GM19023 (cell line): ENCODE data around the gene ZBED4.
"Not testable (repeated sequence)": the region's sequence is repeated elsewhere in the genome, so short reads cannot be mapped to it uniquely, and the experiment has no call there.

Source experiments
- ATAC-seq: cut with Tn5 transposase; IDR thresholded peaks from one replicate; pipeline ENCODE4 v1.9.1; 2021; ENCODE audit warnings: mild to moderate bottlenecking, moderate library complexity; ENCODE audit not compliant: unreplicated experiment

Gene ZBED4, protein sequence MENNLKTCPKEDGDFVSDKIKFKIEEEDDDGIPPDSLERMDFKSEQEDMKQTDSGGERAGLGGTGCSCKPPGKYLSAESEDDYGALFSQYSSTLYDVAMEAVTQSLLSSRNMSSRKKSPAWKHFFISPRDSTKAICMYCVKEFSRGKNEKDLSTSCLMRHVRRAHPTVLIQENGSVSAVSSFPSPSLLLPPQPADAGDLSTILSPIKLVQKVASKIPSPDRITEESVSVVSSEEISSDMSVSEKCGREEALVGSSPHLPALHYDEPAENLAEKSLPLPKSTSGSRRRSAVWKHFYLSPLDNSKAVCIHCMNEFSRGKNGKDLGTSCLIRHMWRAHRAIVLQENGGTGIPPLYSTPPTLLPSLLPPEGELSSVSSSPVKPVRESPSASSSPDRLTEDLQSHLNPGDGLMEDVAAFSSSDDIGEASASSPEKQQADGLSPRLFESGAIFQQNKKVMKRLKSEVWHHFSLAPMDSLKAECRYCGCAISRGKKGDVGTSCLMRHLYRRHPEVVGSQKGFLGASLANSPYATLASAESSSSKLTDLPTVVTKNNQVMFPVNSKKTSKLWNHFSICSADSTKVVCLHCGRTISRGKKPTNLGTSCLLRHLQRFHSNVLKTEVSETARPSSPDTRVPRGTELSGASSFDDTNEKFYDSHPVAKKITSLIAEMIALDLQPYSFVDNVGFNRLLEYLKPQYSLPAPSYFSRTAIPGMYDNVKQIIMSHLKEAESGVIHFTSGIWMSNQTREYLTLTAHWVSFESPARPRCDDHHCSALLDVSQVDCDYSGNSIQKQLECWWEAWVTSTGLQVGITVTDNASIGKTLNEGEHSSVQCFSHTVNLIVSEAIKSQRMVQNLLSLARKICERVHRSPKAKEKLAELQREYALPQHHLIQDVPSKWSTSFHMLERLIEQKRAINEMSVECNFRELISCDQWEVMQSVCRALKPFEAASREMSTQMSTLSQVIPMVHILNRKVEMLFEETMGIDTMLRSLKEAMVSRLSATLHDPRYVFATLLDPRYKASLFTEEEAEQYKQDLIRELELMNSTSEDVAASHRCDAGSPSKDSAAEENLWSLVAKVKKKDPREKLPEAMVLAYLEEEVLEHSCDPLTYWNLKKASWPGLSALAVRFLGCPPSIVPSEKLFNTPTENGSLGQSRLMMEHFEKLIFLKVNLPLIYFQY

GRCh38 chr22:49852898-49853894 lies at the start of gene ZBED4:
ZBED4 (plus strand) TSS chr22:49853844; CDS start chr22:49883663, 29,819 bp downstream.
- ATAC-seq: peak; percentile 76

DNA sequence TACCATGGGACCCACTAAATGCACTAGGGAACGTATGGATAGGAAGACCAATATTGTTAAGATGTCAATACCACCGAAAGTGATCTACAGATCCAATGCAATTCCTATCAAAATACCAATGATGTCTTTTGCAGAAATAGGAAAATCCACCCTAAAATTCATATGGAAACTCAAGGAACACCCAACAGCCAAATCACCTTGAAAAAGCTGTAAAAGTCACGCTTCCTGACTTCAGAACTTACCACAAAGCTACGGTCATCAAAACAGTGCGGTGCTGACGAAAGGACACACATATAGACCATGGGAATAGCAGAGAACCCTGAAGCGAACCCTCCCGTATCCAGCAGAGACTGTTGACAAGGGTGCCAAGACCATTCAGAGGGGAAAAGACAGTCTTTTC lies 46.5 kb upstream of the ZBED4 start:
- no peak for ATAC-seq

- no peak for ATAC-seq
These were observed 45.6 kb upstream of the ZBED4 start for GRCh38 chr22:49807780-49808708.

GRCh38 chr22:49810363-49811019 lies 43.2 kb upstream of the ZBED4 start:
- ATAC-seq: no peak

- no peak for ATAC-seq
These were observed 42.4 kb upstream of the ZBED4 start for GRCh38 chr22:49811020-49811791.

- no peak for ATAC-seq
These were observed 40.8 kb upstream of the ZBED4 start for GRCh38 chr22:49812838-49813237.

GRCh38 chr22:49814164-49814686 lies 39.4 kb upstream of the ZBED4 start:
- ATAC-seq: no peak

- ATAC-seq: no peak
These were observed 38.8 kb upstream of the ZBED4 start for GRCh38 chr22:49814856-49815255.

- ATAC-seq: no peak
These were observed 38.0 kb upstream of the ZBED4 start for GRCh38 chr22:49815641-49816091.

GRCh38 chr22:49817359-49817758 lies 36.3 kb upstream of the ZBED4 start:
- no peak for ATAC-seq

DNA sequence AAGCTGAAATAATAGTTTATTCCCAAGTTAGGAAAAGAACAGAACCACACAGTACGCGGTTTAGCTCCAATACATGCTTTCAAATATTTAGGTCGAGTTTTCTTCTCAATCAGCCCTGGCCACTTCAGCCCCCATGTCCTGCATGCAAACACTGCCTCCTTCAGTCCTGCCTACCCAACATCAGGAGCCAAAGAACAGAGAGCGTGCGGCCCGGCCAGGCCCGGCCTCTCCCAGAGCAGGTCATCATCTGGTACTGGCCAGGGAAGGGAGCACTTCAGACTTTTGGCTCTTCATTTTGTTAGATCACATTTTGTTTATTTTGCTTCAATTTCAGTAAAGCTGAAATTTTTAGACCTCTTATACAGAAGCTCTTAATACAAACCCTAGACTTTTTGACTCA lies 32.7 kb upstream of the ZBED4 start:
- ATAC-seq: no peak

- not testable (repeated sequence) for ATAC-seq
These were observed 31.9 kb upstream of the ZBED4 start for GRCh38 chr22:49821741-49822140.

DNA sequence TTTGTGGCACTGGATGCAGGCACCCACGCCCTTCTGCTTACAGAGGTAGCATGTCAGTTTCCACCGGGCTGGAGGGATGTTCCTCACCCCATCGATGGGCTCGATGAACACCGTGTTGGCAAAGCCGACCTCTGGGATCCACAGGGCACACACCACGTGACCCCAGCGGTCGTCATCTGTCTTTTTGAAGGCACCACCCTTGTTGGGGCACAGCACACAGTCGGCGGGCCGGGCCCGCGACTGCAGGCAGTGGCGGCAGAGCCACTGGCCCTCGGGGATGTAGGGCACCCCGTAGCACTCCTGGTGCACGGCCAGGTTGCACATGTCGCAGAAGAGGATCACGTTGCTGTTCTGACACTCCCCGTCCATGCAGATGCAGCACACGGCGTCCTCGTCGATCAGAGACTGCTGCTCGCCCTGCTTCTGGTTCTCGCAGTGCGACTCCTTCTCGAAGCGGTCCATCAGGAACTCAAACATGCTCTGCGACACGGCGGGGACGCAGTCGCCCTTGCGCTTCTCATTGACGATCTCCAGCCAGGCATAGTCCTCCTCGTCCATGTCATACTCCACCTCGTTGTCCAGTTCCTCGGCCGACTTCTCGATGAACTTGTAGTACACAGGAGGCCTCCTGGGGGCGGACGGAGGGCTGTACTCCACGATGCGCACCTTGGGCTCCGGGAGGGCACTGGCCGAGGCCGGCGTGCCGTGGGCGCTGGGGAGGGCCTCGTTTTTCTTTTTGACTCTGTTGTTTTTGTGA lies 30.2 kb upstream of the ZBED4 start:
- ATAC-seq: no peak

DNA sequence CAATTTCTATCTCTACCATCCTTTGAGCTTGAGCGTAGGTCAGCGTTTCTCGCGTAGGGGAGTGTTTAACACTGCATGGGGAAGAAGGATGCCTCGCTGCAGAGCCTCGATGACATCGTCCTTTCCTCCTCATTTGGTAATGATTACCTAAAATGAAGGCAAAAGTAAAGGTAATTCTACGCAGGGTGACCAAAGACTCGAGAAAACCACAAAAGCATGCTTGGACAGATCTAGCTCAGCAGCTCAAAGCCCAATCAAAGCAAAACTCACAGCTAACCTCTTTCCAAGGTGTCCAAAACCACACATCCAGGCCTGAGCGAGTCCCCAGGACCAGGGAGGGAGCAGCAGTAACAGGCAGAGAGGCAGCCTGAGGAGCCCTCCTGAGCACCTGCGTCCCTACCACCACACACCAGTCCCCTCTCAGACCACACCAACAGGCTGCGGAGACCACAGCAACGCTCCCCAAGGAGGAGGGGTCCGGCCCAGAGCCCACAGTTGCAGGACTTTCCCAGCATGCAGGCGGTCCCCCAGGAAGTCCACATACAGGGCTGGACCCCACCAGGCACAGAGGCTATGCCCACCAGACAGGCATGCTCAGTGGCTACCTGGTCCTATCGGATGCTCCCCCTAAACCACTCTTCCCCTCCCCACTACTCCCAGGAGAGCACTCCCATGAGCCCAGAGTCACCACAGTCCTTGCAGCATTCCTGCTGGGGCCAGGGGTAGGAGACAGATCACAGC lies 29.3 kb upstream of the ZBED4 start:
- no peak for ATAC-seq

DNA sequence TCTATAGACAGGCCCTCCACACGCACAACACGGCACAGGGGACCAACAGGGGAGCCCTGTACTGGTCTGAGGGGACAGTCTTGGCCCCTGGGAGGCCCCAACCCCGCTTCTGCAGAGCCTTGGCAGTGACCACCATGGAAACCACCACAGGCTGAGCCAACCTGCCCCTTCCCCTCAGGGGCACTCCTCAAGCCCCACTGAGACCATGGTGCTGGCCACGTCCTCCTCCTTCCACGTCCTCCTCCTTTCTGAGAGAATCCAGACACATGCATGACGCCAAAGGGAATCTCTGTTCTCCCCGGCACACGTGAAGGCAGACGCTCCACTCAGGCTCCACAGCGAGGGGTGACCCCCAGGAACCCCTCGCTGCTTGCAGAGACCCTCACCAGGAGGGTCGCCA lies 28.7 kb upstream of the ZBED4 start:
- no peak for ATAC-seq

DNA sequence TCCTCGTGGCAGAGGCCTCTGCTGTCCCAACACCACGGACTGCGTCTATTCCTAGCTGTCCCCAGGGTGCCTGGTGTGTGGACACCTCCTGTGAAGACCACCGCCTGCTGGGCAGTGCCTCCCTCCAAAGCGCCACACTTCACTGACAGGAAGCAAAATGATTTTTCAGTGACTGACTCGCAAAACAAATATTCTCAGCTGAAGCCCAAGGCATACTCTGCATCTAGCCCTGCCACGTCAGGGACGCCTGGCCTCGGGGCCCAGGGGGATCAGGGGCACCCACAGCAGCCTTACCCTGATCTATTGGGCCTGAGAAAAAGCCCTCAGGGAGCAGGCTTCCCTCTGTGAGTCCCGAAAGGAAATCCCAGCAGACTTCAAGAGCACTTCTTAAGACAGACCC lies 28.2 kb upstream of the ZBED4 start:
- ATAC-seq: no peak
